CD14-positive monocyte (primary cell): ENCODE data around the gene MAPK1. TPM values are rescaled to one million over a fixed set of nuclear protein-coding genes. Genes with fewer than 3 reads are reported as not detected.

ENCODE experiments used
- DNase-seq, 3 donors: peaks; one replicate each; pipeline ENCODE4 v3.0.0-alpha.2; 2011 to 2022
- H2AFZ ChIP-seq: 2 replicates; pipeline ENCODE4 v1.6.0; 2012; ENCODE audit warnings: mild to moderate bottlenecking, low read depth, low read length, inconsistent platforms; ENCODE audit not compliant: insufficient read depth, poor library complexity, severe bottlenecking
- H3K27ac ChIP-seq, 2 donors: 1 replicate in 1 of 2; 2 replicates in 1 of 2; pipeline ENCODE4 v1.5.1; 2012 to 2013; ENCODE audit warnings: low read length in 2 of 2, control low read depth in 1 of 2, inconsistent platforms in 1 of 2, low read depth in 1 of 2, mild to moderate bottlenecking in 1 of 2
- H3K27me3 ChIP-seq, 2 donors: one replicate each; pipeline versions ENCODE4 v1.6.0 to v1.6.1; 2011 to 2013; ENCODE audit warnings: low read length in 2 of 2; ENCODE audit not compliant: control insufficient read depth in 2 of 2, insufficient read depth in 2 of 2
- H3K36me3 ChIP-seq, 2 donors: replicated peaks in 1 of 2; 1 replicate in 1 of 2; 2 replicates in 1 of 2; pipeline versions ENCODE4 v1.5.1 to v1.6.1; 2012 to 2013; ENCODE audit warnings: low read length in 2 of 2, control low read depth in 1 of 2, inconsistent platforms in 1 of 2, mild to moderate bottlenecking in 1 of 2; ENCODE audit not compliant: insufficient read depth in 2 of 2, control insufficient read depth in 1 of 2
- H3K4me1 ChIP-seq, 2 donors: 1 replicate in 1 of 2; 2 replicates in 1 of 2; pipeline versions ENCODE4 v1.5.1 to v1.6.1; 2012 to 2013; ENCODE audit warnings: low read length in 2 of 2, control low read depth in 1 of 2, inconsistent platforms in 1 of 2, mild to moderate bottlenecking in 1 of 2, moderate library complexity in 1 of 2; ENCODE audit not compliant: insufficient read depth in 2 of 2, control insufficient read depth in 1 of 2
- H3K4me2 ChIP-seq: replicated peaks from 2 replicates; pipeline ENCODE3; 2012; ENCODE audit warnings: low read length, moderate library complexity, mild to moderate bottlenecking; ENCODE audit not compliant: poor library complexity, severe bottlenecking; ENCODE audit errors: extremely low read depth
- H3K4me3 ChIP-seq, 3 experiments: fragments of 200-600 bp in 1 of 3; sonication (generic) in 1 of 3; replicated peaks in 1 of 3; 1 replicate in 2 of 3; 2 replicates in 1 of 3; pipeline ENCODE4 v1.5.1; 2011 to 2013; ENCODE audit warnings: low read length in 3 of 3, mild to moderate bottlenecking in 3 of 3, control low read depth in 2 of 3, low read depth in 2 of 3, inconsistent platforms in 1 of 3, moderate library complexity in 1 of 3
- H3K79me2 ChIP-seq: 2 replicates; pipeline ENCODE4 v1.6.0; 2012; ENCODE audit warnings: mild to moderate bottlenecking, control low read depth, inconsistent platforms, low read length, moderate library complexity; ENCODE audit not compliant: insufficient read depth
- H3K9ac ChIP-seq: 2 replicates; pipeline ENCODE4 v1.6.0; 2017; ENCODE audit warnings: low read length, mild to moderate bottlenecking; ENCODE audit not compliant: insufficient read depth, poor library complexity, severe bottlenecking
- H3K9me3 ChIP-seq, 2 donors: replicated peaks in 1 of 2; 1 replicate in 1 of 2; 2 replicates in 1 of 2; pipeline versions ENCODE4 v1.5.1 to v1.6.1; 2012 to 2013; ENCODE audit warnings: low read length in 2 of 2, control low read depth in 1 of 2; ENCODE audit not compliant: control insufficient read depth in 1 of 2, insufficient read depth in 1 of 2
- H4K20me1 ChIP-seq: 2 replicates; pipeline ENCODE4 v1.6.0; 2012; ENCODE audit warnings: mild to moderate bottlenecking, low read length, control low read depth, moderate library complexity; ENCODE audit not compliant: insufficient read depth
- H3K27ac Mint-ChIP-seq, 7 donors: one replicate each; pipeline ENCODE4 v1.8.0; 2020; ENCODE audit warnings: mild to moderate bottlenecking in 7 of 7, mixed read lengths in 7 of 7, moderate library complexity in 6 of 7, inconsistent platforms in 2 of 7
- H3K27me3 Mint-ChIP-seq, 3 donors: one replicate each; pipeline ENCODE4 v1.8.0; 2021 to 2022; ENCODE audit warnings: low read depth in 3 of 3, mild to moderate bottlenecking in 3 of 3, mixed read lengths in 3 of 3, moderate library complexity in 3 of 3, inconsistent platforms in 1 of 3
- H3K36me3 Mint-ChIP-seq, 2 donors: one replicate each; pipeline ENCODE4 v1.8.0; 2020; ENCODE audit warnings: mixed read lengths in 2 of 2, inconsistent platforms in 1 of 2, mild to moderate bottlenecking in 1 of 2
- H3K4me1 Mint-ChIP-seq: one replicate; pipeline ENCODE4 v1.8.0; 2020; ENCODE audit warnings: mild to moderate bottlenecking, mixed read lengths
- H3K4me3 Mint-ChIP-seq, 2 donors: one replicate each; pipeline ENCODE4 v1.8.0; 2020; ENCODE audit warnings: mild to moderate bottlenecking in 2 of 2, mixed read lengths in 2 of 2, moderate library complexity in 1 of 2
- H3K9me3 Mint-ChIP-seq, 7 donors: one replicate each; pipeline ENCODE4 v1.8.0; 2020 to 2022; ENCODE audit warnings: mixed read lengths in 7 of 7, mild to moderate bottlenecking in 6 of 7, moderate library complexity in 6 of 7, inconsistent platforms in 2 of 7
- CTCF ChIP-seq: fragments of 200-600 bp; IDR thresholded peaks from one replicate; pipeline ENCODE4 v1.8.0; 2022; ENCODE audit warnings: antibody characterized with exemption, mild to moderate bottlenecking
- WGBS: methylation state at CpG from one replicate; pipeline ENCODE4 v1.1.5; 2013; ENCODE audit warnings: missing lambda C conversion rate; ENCODE audit not compliant: insufficient coverage; 5-methylcytosine and 5-hydroxymethylcytosine counted together
- intact Hi-C, 2 donors: fragments of 100-400 bp; cut with micrococcal nuclease; formaldehyde crosslinking; loops; one replicate each; pipeline versions ENCODE4 v1.15.0 to v1.15.1; 2023
- polyA plus RNA-seq, 3 donors: library from polyadenylated mRNA; depleted of rRNA in 1 of 3; unstranded in 2 of 3; stranded (reverse) in 1 of 3; fragments of 300-500 nt in 2 of 3; fragments of >200 nt in 1 of 3; fragmentation: Illumina TruSeq in 2 of 3; gene quantifications; 1 replicate in 2 of 3; 2 replicates in 1 of 3; pipeline ENCODE4 v1.2.3, GENCODE V29; 2012 to 2021

Gene MAPK1
- polyA plus RNA-seq, 3 donors: 47.0 to 148 (median 118) TPM

GRCh38 chr22:21828268-21828638 is 39.2 kb downstream of the MAPK1 start:
- H3K36me3 ChIP-seq: peaks cover 0 to 5% of the 10 kb centered on the region in 2 donors
- H4K20me1 ChIP-seq: peaks cover 100% of the 10 kb centered on the region
- Mint-ChIP-seq H3K27me3 (peaks cover 0 to 1% (median 1%) of the 10 kb centered on the region in 3 donors), H3K36me3 (peaks cover 10 to 25% of the 10 kb centered on the region in 2 donors), H3K4me1 (peaks cover 45% of the 10 kb centered on the region), H3K27ac (peak overlapping the region; percentile 17 to 76 (median 54)), H3K4me3 (no peak overlapping the region), H3K9me3 (no peaks in the 10 kb centered on the region)
- DNase-seq: no peak
- H3K4me2 ChIP-seq: no peak overlapping the region
- H3K79me2 ChIP-seq: peaks cover 100% of the 10 kb centered on the region
- H3K9ac ChIP-seq: no peak overlapping the region
- no peak for TF ChIP-seq CTCF
- no peak overlapping the region for H2AFZ ChIP-seq
- intact Hi-C loops: no loop called here
- 94% methylated on average over 4 of the region's 4 CpGs for WGBS
- H3K4me3 ChIP-seq: no peak overlapping the region
- H3K27ac ChIP-seq: peak overlapping the region in 1 of 2 donors; percentile 26
- H3K9me3 ChIP-seq: no peaks in the 10 kb centered on the region
- H3K4me1 ChIP-seq: peaks cover 4 to 9% of the 10 kb centered on the region in 2 donors
- H3K27me3 ChIP-seq: no peaks in the 10 kb centered on the region

- 100% methylated on average over 2 of the region's 3 CpGs for WGBS
- Histone ChIP-seq H3K79me2 (peaks cover 100% of the 10 kb centered on the region), H4K20me1 (peaks cover 100% of the 10 kb centered on the region), H3K4me3 (no peak overlapping the region), H3K9ac (no peak overlapping the region), H2AFZ (no peak overlapping the region), H3K4me1 (peaks cover 4 to 9% of the 10 kb centered on the region in 2 donors), H3K27ac (peak overlapping the region in 1 of 2 donors; percentile 49), H3K27me3 (no peaks in the 10 kb centered on the region), H3K4me2 (no peak overlapping the region), H3K9me3 (no peaks in the 10 kb centered on the region), H3K36me3 (peaks cover 0 to 4% of the 10 kb centered on the region in 2 donors)
- Mint-ChIP-seq H3K4me1 (peaks cover 45% of the 10 kb centered on the region), H3K4me3 (no peak overlapping the region), H3K36me3 (peaks cover 10 to 24% of the 10 kb centered on the region in 2 donors), H3K9me3 (no peaks in the 10 kb centered on the region), H3K27ac (peak overlapping the region; percentile 17 to 76 (median 54)), H3K27me3 (peaks cover 0 to 1% (median 1%) of the 10 kb centered on the region in 3 donors)
- no peak for TF ChIP-seq CTCF
- intact Hi-C loops: no loop called here
- no peak for DNase-seq
These were observed 39.7 kb downstream of the MAPK1 start for GRCh38 chr22:21827628-21828267.
